SHP77 (cell line): ENCODE measurements around the gene FGA.

ENCODE experiments used
- DNase-seq, 2 experiments: peaks; one replicate each; lab custom pipeline; 2025; lab: John Stamatoyannopoulos, UW

The FGA gene

GRCh38 chr4:154578919-154579318 is 11.6 kb downstream of the FGA start:
- no peak for DNase-seq

DNA sequence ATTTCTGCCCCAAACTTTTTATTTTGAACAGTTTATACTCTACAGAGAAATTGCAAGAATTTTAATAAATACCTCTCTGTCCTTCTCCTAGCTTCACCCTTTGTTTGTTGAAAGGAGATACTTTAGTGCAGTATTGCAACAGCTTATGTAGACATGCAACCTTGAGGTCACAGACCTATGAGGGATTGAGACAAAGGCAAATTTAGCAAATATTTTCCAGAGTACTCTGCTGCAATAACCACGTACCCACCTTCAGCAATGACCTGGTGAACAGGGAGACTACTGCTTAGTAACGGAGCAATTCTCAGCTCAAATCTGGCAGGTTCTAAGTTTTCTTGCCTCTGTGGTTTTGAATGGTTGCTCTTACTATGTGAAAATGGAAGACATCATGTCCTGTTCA is 13.2 kb downstream of the FGA start:
- DNase-seq = no peak

- DNase-seq = no peak
These were observed 16.2 kb downstream of the FGA start for GRCh38 chr4:154574311-154574710.

DNA sequence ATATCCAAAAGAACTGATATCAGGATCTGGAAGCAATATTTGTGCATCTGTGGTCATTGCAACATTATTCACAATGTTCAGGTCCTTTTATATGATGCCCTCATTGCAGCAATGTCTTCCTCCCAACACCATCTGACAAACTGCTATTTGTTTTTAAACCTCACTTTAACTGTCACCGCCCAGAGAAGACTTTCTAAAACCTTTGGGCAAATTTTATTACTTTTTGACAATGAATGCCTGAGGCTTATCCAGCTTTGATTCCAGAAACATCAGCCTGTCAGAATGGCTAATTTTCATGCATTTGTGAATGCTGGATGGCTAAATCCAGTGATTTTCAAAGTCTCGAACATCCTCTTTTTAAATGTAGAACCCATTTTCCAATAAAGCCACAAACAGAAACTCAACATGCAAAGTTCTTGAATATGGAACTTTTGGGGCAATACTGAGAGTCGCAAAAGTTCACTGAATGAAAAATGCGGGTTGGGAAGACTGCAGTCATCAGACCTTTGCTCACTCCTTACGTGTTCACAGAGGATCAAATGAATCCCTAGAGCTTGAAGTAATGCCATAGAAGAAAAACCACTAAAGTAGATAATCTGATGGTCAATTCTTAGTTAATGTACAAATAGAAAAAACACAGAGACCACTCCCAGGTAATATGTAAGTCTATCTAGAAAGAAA is 17.2 kb downstream of the FGA start:
- DNase-seq = no peak

DNA sequence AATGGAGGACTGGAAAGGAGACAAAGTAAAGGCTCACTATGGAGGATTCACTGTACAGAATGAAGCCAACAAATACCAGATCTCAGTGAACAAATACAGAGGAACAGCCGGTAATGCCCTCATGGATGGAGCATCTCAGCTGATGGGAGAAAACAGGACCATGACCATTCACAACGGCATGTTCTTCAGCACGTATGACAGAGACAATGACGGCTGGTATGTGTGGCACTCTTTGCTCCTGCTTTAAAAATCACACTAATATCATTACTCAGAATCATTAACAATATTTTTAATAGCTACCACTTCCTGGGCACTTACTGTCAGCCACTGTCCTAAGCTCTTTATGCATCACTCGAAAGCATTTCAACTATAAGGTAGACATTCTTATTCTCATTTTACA is 21.0 kb downstream of the FGA start:
- DNase-seq = no peak

- no peak for DNase-seq
These were observed 21.5 kb downstream of the FGA start for GRCh38 chr4:154569028-154569427.

- no peak for DNase-seq
These were observed 23.8 kb downstream of the FGA start for GRCh38 chr4:154566639-154567204.

- DNase-seq = no peak
These were observed 24.8 kb downstream of the FGA start for GRCh38 chr4:154565704-154566103.

DNA sequence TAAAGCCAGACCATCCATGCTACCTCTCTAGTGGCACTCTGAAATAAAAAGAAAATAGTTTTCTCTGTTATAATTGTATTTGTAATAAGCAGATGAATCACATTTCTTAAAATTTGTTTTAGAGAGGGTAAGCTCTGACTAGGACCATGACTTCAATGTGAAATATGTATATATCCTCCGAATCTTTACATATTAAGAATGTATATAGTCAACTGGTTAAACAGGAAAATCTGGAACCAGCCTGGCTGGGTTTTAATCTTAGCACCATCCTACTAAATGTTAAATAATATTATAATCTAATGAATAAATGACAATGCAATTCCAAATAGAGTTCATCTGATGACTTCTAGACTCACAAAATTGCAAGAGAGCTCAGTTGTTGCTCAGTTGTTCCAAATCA is 26.2 kb downstream of the FGA start:
- no peak for DNase-seq

DNA sequence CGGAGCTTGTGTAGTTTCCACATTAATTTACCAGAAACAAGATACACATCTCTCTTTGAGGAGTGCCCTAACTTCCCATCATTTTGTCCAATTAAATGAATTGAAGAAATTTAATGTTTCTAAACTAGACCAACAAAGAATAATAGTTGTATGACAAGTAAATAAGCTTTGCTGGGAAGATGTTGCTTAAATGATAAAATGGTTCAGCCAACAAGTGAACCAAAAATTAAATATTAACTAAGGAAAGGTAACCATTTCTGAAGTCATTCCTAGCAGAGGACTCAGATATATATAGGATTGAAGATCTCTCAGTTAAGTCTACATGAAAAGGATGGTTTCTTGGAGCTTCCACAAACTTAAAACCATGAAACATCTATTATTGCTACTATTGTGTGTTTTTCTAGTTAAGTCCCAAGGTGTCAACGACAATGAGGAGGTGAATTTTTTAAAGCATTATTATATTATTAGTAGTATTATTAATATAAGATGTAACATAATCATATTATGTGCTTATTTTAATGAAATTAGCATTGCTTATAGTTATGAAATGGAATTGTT is 27.8 kb downstream of the FGA start, which contains the start of gene FGB:
TSS of gene FGB (plus strand) at position 315 of the 558 bp plus-strand sequence. CDS start at position 323, 8 bp downstream.
- DNase-seq = no peak

GRCh38 chr4:154560824-154561231 is 29.7 kb downstream of the FGA start:
- no peak for DNase-seq

GRCh38 chr4:154560419-154560801 is 30.1 kb downstream of the FGA start:
- DNase-seq = no peak

DNA sequence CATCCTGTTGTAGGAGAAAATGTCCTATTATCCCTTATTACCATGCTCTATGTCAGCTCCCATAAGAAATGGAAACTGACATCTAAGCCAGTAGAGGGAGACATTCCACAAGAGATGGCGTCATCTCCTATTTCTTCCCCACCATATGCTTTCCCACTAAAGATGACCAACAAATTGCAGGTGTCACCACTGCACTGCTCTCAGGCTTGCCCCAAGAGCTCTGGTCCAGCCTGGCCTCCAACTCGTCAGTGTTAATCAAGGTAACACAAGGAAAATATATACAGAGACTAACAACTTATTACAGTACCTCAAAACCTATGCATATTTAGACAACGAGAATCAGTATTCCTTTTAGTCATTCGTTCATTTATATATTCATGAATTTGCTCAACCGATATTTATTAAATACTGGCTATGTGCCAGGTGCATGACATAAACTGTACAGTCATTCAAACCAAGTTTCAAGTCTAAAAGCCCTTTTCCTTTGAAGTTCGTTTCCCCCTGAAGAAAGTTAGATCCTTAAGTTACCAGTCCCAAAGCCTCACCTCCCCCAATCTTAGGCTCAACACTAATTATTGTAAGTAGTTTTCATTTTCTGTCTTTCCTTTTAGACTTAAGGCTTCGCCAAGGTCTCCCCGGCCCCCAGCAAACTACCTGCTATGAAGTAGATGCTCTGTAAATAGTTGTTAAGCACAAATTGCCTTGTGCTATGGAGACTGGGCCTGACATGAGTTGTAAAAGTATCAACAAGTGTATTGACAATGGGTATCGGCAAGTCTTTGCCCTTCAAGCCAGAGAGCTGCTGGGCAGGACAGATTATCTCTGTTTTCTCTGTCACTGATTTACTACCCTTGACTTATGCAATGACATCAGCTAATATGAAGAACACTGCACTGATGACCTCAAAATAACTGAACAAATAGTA is 30.8 kb downstream of the FGA start:
- peak in 1 of 2 experiments; percentile 20 for DNase-seq

GRCh38 chr4:154559141-154559493 is 31.4 kb downstream of the FGA start:
- DNase-seq = no peak

DNA sequence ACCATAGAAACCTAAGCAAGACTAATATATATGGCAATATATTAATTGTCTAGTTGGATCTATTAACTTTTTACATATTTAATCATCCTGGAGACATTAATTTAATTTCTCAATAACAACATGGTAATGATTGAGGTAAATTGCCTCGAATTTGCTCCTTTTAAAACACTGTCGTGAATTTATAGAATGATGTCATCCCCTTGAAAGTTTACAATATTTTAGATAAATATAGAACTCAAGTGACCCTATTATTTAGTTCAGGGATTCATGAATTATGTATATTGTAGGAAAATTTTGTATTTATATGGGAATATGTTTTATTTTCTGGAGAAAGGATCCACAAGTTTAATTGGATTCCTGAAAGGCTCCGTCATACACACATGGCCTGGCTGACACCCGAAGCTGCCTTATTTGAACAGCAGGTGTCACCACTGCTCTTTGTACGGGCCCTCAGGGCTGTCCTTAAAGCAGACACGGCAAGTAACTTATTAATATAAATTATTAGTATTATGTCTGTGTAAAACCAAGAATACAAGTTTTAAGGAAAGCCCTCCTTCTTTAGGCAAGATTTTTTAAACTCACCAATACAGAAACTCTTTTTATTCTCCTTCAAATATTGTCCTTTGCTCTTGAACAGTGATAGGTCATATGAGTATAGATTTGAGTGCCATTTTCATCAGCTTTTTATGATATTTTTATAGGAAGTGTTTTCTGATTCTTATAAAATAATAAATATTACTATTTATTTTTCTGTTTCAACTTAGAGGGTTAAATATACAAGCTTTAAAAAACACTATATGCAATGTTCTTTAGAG is 38.5 kb downstream of the FGA start:
- DNase-seq = peak in 1 of 2 experiments; percentile 10

GRCh38 chr4:154549894-154550790 is 40.4 kb downstream of the FGA start, which contains the start of gene PLRG1:
PLRG1 (minus strand) TSS chr4:154550400; CDS start chr4:154550308, 92 bp downstream.
- DNase-seq = peak; percentile 70 to 79

DNA sequence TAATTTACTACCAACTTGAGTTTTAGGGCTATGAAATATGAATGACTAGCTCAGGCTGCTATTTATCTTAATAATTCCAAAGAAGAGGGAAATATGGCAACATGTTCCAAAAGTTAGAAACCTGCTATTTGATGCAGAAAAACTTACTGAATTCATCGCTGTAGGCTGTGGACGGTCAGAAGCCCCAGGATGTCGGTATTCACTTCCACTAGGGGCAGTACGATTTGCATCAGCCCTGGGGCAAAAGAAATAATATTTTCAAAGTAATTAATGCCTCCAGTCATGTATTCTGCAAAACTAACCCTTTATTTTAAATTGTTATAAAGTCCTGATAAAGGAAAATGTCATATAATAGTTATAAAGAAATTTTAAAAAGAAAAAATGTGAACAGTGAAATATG is 44.9 kb downstream of the FGA start:
- DNase-seq = no peak

DNA sequence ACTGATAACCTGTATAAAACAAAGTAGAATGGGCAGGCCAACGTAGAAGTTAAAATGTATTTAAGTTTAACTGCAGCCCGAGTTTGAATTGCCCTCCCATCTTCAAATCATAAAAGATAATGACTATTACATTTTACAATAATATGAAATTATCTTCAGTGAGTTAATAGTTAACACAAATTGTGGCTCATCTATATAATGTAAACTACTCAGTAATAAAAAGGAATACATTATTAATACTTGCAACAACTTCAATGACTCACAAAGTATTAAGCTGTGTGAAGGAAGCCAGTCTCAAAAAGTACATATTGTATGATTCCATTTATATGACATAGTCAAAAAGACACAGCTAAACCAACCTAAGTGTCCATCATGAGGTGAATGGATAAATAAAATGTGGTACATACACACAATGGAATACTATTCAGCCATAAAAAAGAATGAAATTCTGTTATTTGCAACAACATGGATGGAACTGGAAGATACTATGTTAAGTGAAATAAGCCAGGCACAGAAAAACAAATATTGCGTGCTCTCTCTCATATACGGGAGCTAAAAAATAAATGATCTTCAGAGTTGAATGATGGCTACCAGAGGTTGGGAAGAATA is 48.2 kb downstream of the FGA start:
- no peak for DNase-seq
